NCI-H2171 (cell line): ENCODE measurements around the gene RABL6.
"Not testable (repeated sequence)": the region's sequence is repeated elsewhere in the genome, so short reads cannot be mapped to it uniquely, and the experiment has no call there.

ENCODE experiments used
- DNase-seq: peaks from one replicate; lab custom pipeline; 2025; lab: John Stamatoyannopoulos, UW

Gene RABL6

DNA sequence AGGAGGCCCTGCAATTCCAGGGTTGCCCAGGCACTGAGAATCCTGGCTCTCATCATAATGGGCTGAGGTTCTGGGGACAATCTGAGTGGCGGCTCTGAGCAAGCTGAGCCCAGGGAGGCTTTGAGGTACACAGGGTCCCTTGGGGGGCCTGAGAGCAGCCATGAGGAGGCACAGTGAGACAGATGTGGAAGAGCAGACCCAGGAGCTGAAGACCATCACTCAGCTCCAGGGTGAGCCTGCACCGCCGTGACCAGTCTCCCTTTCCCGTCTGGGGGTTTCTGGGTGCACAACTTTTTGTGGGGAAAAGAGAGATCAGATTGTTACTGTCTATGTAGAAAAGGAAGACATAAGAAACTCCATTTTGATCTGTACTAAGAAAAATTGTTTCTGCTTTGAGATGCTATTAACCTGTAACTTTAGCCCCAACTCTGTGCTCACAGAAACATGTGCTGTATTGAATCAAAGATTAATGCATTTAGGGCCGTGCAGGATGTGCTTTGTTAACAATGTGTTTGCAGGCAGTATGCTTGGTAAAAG is 11.4 kb upstream of the RABL6 start, which contains the start of gene CCDC183:
TSS of gene CCDC183 (plus strand) at position 101 of the 537 bp plus-strand sequence. CDS start at position 161, 60 bp downstream.
- no peak for DNase-seq

DNA sequence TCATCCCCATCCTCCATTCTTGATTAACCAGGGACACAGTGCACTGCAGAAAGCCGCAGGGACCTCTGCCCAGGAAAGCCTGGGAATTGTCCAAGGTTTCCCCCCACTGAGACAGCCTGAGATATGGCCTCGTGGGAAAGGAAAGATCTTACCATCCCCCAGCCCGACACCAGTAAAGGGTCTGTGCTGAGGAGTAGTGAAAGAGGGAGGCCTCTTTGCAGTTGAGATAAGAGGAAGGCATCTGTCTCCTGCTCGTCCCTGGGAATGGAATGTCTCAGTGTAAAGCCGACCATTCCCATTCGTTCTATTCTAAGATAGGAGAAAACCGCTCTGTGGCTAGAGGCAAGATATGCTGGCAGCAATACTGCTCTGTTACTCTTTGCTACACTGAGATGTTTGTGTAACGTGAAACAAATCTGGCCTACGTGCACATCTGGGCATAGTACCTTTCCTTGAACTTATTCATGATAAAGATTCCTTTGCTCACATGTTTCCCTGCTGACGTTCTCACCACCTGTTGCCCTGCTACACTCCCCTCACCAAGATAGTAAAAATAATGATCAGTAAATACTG is 10.9 kb upstream of the RABL6 start:
- not testable (repeated sequence) for DNase-seq

DNA sequence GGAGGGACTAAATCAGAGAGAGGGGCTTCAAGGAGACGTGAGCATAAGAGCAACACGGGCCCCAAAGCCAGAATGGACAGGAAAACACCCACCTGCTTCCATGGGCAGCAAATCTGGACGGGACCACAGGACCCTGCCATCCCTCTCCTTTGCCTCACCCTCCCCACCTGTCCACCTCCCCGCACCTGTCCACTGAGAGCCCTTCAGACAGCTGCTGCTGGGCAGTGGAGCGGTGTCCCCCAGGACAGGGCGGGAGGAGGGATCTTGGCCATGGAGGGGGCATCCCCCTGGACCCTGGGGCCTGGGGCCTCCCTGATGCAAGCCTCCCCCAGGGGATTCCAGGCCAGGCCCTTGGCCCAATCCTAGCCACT is 9.1 kb upstream of the RABL6 start:
- DNase-seq: no peak

DNA sequence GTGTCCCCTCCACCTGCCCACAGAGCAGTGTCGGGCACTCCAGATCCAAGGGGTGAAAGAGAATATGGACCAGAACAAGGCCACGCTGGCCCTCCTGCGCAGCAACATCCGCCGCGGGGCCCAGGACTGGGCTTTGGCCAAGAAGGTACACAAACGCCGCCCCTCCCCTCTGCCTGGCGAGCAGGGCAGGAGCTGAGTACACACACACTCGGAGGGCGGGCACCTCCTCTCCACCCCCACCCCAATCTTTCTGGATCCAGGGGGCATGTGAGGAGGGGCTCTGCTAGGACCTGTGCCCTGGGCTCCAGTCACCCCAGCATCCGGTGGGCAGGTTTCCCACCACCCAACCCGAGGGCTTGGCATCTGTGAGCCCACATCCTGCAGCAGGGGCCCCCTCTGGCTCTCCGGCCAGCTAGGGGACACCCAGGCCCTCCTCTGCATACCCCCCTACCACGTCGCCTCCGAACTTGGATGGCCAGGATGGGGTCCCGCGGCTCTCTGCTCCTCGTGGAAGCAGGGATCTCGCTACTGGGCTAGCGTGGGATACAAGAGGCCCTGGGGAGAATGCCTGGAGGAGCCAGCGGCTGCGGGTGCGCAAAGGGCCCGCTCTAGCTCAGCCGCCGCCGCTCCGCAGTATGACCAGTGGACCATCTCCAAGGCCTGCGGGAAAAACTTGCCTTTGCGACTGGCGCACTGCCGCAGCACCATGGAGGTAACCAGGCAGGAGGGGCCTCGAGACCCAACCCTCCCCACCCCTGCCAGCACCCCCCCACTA is 8.5 kb upstream of the RABL6 start:
- DNase-seq: no peak

DNA sequence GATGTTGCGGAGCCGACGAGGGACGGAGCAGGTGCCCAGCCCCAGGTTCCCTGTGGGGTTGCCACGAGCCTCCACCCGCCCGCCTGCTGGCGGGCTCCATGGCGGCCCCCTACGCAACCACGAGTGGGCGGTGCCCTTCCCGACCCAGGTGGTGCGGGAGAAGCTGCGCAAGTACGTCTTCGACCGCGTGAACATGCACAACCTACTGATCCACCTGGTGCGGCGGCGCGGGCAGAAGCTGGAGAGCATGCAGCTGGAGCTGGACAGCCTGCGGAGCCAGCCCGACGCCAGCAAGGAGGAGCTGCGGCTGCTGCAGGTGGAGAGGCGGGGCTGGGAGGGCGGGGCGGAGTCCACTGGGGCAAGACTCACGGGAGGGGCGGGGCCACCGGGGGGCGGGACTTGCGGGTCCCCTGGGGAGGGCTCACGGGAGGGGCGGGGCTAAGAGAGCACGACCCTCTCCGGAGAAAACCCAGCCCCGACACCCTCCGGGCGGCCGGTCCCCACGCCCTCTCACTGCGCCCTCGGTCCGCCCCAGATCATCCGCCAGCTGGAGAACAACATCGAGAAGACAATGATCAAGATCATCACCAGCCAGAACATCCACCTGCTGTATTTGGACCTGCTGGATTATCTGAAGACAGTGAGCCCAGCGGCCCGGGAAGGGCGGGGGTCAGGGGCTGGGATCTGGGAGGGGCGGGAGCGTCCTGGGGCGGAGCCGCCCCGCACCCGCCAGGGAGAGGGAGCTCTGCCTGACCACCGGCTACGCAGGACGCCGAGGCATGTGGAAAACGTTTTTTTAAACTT is 7.7 kb upstream of the RABL6 start:
- peak; percentile 94 for DNase-seq

DNA sequence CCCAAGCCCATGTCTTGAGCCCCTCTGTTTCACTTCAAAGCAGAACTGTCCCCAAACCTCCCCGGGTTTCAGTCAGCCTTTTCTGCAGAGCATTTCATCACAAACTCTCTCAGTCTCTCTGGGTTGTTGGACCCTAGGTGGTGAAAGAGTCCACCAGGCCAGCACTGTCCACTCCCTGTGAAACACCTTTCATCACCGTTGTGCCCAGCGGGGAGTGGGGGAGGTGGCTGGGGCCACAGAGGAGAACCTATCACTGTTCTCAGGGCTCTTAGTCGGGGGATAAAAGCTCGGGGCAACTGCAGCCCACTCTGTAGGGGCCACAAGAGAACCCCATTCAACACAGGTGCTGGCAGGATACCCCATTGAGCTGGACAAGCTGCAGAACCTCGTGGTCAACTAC is 5.4 kb upstream of the RABL6 start:
- DNase-seq: no peak

DNA sequence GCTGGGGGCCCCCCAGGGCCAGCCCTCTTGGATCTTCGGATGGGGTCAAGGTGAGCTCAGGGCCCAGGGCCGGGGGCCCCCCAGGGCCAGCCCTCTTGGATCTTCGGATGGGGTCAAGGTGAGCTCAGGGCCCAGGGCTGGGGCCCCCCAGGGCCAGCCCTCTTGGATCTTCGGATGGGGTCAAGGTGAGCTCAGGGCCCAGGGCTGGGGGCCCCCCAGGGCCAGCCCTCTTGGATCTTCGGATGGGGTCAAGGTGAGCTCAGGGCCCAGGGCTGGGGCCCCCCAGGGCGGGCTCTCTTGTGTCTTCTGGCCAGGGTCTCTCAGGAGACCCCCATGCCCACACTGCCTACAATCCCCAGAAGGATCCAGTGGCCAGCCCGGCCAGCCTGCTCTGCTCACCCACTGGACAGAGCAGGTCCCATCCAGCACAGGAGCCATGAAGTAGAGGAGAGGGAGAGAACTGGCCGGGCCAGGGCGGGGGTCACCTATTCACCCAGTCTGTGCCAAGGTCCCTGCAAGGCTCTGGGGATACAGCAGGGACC is 4.7 kb upstream of the RABL6 start:
- not testable (repeated sequence) for DNase-seq

DNA sequence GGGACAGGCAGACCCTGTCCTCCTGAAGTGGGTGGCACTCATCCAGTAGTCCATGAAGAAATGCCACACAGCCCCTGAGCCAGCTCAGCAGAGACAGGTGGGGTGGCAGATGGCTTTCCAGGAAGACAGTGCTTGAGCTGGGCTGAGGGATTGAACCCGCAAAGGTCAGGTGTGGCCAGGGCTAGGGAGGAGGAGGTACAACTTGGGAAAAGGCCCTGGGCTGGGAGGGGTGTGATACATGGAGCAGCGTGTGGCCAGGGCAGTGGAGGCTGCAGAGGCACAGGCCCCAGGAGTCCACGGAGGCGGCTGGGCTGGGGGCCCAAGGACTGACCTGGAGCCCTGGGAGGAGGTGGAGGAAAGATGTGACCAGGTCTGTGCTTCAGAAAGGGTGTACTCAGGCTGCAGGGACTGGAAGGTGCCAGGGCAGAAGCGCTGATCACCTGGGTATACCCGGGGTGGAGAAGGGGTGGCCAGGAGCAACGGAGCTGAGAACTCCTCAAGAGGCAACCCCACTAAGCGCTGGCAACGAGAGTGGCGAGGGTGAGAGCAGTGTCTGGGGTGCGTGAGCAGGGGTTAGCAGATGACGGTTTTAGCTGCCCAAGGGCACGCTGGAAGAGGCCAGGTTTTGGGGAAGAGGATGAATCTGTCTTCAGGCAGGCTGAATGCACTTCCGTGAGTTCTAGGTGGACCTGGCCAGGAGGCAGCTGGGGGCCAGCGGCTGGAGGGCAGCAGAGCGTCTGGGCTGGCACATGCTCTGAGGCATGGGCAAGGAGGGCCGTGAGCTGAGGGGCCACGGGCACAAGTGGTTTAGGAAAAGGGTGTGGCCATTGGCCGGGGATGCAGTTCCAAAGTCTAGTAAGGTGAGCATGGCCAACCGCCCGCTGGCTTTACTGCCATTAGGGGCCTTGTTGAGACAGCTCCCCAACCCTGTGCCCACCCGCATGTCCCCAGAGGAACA is 3.9 kb upstream of the RABL6 start:
- no peak for DNase-seq

DNA sequence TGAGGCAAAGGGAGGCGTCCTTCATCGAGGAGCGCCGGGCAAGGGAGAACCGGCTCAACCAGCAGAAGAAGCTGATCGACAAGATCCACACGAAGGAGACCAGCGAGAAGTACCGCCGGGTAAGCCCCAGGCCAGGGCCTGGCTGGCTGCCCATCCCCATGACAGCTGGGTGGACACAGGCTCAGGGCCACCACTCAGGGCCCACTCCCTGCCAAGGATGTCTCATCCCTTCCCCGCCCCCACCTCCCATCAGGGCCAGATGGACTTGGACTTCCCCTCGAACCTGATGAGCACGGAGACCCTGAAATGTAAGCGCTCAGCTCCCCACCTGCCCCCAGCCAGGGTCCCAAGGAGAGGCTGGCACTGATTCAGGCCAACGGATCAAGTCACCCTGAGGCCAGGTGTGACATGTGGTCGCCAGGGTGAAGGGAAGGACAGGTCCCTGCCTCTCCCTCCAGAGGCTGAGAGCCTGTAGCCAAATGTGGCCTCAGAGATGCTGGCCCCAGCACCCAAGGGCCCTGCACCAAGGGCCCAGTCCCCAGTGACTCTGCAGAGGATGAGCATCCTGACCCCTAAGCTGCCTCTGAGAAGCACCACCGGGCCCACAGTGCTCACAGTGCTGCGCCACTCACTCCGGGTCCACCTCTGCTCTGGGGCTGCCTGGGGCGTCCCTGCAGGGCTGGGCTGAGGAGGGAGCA is 3.1 kb upstream of the RABL6 start:
- no peak for DNase-seq

DNA sequence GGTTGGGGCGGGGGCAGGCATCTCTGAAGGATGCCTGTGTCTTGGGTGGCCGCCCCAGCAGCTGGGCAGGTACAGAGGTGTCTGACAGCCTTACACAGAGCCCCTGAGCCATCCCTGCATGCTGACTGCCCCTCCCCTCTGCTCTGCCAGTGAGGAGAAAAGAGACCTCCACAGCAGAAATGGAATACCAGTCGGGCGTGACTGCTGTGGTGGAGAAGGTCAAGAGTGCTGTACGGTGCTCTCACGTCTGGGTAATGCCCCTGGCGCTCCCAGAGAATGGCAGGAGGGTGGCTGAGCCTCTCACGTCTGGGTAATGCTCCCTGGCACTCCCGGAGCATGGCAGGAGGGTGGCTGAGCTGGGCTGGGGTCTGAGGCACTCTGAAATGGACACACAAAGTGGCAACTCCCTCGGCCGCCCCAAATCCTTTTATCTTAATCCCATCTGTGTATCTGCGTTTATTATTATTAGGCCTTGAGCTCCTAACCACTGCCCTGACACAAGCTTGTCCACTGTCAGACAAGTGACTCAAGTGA is 2.5 kb upstream of the RABL6 start:
- no peak for DNase-seq

DNA sequence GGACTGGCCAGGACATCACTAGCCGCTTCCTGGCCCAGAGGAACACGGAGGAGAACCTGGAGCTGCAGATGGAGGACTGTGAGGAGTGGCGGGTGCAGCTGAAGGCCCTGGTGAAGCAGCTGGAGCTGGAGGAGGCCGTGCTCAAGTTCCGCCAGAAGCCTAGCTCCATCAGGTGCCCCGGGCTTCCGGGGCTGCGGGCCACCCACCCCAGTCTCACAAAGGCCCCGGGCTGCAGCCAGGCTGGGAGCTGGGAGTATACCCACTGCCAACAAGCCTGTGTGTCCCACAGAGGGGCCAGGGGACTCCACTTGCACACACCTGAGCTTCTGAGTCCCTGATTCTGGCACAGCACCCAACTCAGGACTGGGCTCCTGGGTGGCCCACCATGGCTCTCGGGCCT is 1.7 kb upstream of the RABL6 start:
- DNase-seq: no peak

DNA sequence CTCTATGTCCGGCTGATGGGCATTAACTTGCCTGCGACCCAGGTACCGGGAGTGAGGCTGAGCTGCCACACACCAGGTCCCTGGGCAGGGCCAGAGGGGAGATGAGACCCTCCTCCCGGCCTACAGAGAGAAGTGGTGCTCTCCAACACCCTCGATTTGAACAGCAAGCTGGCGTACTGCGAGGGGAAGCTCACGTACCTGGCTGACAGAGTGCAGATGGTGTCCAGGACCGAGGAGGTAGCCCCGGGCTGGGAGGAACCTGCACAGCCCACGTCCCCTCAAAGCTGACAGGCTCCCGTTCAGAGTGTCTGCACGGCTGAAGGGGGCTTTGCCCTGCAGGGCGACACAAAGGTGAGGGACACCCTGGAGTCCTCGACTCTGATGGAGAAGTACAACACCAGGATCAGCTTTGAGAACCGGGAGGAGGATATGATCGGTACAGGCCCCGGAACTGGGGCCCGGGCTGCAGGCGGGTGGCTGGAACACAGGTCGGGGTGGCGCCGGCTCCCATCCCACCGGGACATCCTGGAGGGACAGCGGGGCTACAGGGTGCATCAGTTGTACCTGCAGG is 1.0 kb upstream of the RABL6 start:
- DNase-seq: no peak

DNA sequence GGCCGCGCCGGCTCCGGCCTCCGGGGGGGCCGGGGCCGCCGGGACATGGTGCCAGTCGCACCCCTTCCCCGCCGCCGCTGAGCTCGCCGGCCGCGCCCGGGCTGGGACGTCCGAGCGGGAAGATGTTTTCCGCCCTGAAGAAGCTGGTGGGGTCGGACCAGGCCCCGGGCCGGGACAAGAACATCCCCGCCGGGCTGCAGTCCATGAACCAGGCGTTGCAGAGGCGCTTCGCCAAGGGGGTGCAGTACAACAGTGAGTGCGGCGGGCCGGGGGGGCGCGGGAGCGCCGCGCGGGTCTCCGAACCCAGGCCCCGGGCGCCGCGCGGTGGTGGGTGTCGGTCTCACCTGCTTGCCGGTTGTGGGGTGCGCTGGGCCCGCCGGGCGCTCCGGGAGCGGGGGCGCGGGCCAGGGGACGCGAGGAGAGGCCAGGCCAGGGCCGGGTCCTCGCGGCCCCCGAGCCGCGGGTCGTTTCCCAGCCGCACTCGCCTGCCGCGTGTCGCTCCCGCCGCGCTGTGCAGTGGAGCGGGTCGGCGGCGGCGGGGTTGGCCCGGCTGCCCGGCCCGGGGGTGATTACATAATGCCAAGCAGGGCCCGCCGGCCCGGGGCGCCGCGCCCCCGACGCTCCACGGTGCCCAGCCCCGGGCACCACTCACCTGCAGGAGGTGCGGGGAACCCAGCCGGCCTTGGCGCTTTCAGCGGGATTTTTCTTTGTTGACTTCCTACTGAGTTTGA is 492 bp downstream of the RABL6 start:
- no peak for DNase-seq

DNA sequence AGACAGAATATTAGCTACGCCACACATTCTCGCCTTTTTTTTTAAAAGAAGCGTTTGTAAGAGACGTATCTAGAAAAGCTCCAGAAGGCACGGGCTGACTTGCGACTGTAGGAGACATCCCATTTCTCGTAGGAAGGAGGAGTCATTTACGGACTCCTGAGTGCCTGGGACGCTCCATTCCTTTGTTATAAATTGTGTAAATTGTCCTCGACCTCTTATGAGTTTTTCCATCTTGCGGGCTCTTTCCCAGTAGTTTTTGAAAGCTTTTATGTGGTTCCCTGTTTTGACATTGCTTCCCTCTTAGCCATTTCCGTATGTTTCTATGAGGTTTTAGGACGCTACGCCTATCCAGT is 1.0 kb downstream of the RABL6 start:
- no peak for DNase-seq

DNA sequence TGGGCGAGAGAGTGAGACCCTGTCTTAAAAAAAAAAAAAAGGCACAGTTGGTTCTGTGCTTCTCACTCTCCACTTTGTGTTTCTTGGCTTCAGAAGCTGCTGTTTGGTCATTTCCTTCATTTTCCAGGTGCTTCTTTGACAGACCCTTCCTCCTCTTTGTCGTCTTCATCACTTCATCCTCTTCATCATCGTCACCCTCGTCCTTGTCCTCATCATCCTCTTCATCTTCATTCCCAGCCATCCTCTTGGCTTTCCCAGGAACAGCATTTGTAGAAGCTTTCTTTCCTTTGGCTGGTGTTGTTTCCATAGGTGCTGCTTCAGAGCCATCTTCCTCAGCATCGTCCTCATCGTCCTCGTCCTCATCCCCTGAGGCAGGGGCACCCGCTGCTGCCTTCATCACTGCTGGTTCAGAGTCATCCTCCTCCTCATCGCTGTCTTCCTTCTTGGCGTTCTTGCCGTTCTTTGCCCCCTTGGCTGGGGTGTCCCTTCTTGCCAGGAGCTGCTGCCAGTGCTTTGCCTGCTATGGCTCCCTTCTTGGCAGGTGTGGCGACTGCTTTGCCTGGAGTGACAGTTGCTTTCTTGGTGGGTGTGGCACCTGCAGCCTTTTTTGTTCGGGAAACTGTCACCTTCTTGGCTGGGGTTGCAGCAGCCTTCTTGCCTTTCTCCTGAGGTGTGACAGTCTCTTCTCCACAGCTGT is 7.1 kb downstream of the RABL6 start:
- DNase-seq: no peak

DNA sequence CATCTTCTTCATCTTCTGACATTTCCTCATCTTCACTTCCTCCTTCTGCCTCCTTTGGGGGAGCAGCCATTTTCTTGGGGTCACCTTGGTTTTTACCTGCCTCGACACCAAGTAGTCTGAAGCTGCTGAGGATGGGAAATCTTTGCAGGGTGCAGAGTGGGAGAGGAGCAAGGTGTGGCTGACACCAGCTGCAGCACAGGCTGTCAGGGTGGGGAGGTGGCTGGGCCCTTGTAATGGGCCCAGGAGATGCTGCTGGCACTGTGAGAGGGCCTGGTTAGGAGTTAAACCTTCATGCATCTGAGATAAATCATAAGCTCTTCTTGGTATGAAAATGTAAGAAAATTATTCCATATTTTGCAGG is 7.7 kb downstream of the RABL6 start:
- DNase-seq: no peak

DNA sequence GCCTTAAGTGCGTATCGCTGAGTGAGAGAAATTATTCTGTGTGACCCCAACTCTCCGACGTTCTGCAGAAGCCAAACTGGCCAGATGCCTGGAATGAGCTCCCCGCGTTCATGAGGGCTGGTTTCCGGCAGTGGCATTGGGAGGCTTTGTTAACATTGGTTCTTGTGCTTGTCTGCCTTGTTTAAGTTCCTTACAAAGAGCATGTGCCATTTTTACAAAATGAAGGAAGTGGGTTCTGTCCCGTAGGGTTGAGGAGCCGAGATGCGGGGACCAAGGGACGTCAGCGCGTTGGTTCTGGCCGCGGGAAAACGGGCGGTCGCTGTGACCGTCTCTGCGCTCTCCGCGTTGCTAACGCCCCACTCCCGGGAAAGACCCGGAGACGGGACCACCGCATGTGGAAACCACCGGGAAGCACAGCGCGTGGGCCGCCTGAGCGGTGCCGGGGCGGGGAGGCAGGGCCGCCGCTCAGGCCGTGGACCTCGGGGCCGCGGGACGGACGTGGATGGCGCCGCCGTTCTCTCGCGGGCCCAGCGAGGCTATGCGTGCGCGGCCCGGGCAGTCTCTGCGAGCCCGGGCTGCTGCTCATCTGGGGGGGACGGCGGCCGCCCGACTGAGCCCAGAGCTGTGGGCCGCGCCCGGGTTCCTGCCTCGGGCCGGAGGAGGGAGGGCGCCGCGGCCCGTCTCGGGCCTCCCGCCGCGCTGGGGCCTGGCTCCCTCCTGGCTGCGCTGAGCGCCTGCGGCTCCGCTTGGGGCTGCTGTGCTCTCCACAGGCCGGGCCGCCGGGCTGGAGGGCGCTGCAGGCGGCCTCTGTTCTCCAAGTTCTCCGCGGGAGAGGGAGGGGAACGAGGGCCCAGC is 13.4 kb downstream of the RABL6 start:
- no peak for DNase-seq
